Measurements from ENCODE around the gene MPL. TPM values are rescaled to one million over a fixed set of nuclear protein-coding genes. Genes with fewer than 3 reads are reported as not detected.

MPL gene
- total and polyA plus RNA-seq, 11 donors = 0.11 to 0.98 (median 0.48) TPM; not detected in 1

DNA sequence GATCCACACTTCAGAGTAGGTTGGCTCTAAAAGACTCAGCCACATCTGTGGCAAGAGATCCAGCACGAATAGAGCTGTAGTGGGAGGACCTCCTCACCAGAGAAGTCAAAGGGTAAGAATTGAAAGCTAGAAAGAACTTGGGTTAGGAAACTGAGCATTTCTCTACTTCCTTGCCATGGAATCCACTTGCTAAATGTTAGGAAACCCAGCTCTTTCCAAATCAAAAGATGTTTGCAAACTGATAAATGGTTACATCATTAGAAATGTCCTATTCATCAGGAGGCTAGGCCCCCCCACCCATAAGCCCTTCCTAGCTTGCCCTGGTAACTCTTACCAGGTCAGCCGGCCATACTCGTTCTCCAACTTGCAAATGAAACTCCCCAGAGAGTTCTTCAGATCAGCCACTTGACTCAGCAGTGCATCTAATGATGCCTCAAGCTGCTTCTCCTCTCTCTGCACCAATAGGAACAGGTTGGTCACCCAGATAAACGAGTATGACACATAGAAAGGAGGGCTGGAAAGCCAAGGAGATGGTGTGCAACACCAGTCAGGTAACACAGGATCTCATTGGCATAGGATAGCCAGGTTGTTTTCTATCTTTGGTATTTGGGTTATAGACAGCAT is 50.5 kb downstream of the MPL start:
- Histone ChIP-seq H3K4me1 (peaks cover 13 to 32% (median 26%) of the 10 kb centered on the region in 12 donors), H3K27ac (no peak overlapping the region), H3K27me3 (no peaks in the 10 kb centered on the region), H3K36me3 (peaks cover 0 to 50% (median 49%) of the 10 kb centered on the region in 9 donors), H3K4me3 (peak overlapping the region in 7 of 12 donors; percentile 71 to 98 (median 89)), H3K9me3 (no peaks in the 10 kb centered on the region)
- ATAC-seq (no peak), DNase-seq (no peak)
- WGBS, 4 donors = 60 to 64% (median 61%) methylated on average over 4 of the region's 4 CpGs
- intact Hi-C loops (cut with DNase I) = loop anchor here in 7 of 10 donors (2.0 to 10.0 kb wide), 4 partner anchors 19 to 463 kb away; partner anchors contain the start of gene ELOVL1 (in 2 of the 7)
- TF ChIP-seq, protein P1, sequence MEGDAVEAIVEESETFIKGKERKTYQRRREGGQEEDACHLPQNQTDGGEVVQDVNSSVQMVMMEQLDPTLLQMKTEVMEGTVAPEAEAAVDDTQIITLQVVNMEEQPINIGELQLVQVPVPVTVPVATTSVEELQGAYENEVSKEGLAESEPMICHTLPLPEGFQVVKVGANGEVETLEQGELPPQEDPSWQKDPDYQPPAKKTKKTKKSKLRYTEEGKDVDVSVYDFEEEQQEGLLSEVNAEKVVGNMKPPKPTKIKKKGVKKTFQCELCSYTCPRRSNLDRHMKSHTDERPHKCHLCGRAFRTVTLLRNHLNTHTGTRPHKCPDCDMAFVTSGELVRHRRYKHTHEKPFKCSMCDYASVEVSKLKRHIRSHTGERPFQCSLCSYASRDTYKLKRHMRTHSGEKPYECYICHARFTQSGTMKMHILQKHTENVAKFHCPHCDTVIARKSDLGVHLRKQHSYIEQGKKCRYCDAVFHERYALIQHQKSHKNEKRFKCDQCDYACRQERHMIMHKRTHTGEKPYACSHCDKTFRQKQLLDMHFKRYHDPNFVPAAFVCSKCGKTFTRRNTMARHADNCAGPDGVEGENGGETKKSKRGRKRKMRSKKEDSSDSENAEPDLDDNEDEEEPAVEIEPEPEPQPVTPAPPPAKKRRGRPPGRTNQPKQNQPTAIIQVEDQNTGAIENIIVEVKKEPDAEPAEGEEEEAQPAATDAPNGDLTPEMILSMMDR (IDR thresholded peaks at IDR 0.05) = no peak
- no peak for TF ChIP-seq POLR2A (IDR thresholded peaks at IDR 0.05)

DNA sequence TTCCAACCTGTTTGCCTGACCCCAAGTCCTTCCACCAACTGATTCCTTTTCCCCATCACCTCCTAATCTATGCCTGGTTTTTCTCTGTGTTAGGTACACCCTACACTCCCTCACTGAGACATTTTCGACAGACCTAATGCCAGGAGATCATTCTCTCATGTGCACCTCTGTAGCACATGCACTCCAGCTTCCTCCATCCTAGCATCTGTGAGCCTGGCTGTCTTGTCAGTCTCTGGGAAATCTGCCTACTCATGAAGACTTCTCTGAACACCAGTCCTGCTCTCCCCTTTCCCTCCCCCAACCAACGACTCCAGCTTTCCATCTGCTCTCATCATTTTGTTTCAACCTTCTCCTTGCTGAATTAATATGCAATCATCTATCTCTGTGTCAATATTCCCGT is 51.0 kb downstream of the MPL start:
- TF ChIP-seq, protein P1 (IDR thresholded peaks at IDR 0.05) = no peak
- no peak for TF ChIP-seq POLR2A (IDR thresholded peaks at IDR 0.05)
- DNase-seq (no peak), ATAC-seq (no peak)
- H3K9me3 ChIP-seq = no peaks in the 10 kb centered on the region
- intact Hi-C loops (cut with DNase I) = loop anchor here in 7 of 10 donors (2.0 to 10.0 kb wide), 4 partner anchors 20 to 464 kb away; partner anchors contain the start of gene ELOVL1 (in 2 of the 7)
- peak overlapping the region; percentile 51 to 98 (median 84) for H3K4me3 ChIP-seq
- H3K36me3 ChIP-seq = peaks cover 0 to 47% (median 43%) of the 10 kb centered on the region in 9 donors
- WGBS, 4 donors = 48 to 58% (median 50%) methylated on average over 3 of the region's 3 CpGs
- H3K27me3 ChIP-seq = no peaks in the 10 kb centered on the region
- H3K4me1 ChIP-seq = peaks cover 13 to 32% (median 26%) of the 10 kb centered on the region in 12 donors
- H3K27ac ChIP-seq = peak overlapping the region in 4 of 12 donors; percentile 83 to 88 (median 86)

DNA sequence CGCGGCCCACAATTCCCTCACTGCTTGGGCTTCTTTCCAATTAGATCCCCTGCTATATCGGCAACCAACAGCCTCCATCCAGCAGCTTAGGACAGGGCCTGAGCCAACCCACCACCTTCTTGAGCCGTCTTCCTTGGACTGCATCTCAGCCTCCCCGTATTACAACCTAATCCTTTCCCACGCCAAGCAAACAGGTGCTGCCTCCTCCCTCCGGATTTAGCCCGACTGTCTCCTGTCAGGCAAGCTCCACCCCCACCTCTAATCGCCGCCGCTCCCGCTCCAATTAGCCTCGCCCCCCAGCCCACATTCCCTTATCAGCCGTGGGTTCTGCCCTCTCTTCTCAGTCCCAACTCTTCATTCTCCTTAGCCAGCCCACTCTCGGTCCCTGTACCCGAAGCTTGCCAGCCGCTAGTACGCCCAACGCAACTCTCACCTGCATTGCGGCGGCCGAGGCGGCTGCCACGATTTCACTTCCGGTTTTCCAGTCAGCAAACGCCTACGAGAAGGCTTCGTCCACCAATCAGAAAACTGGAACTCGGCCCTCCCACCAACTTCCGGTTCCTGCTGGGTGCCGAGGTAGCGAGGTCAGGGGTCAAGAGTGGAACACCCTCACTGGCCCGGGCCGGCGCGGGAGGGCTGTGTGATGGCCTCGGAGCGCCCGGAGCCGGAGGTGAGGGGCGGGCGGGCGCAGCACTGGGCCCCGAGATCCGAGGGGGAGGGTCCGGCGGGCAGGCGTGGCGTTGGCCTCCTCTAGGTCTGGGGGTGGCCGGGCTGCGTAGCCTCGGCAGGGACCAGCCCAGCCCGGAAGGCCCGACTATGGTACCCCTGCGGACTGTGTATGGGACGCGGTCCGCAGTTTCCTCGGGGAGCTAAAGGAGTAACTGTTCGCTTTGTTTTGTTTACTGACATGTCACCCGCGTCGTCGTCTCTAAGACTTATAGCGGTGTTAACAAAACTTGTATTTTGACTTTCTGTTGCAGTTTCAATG is 52.0 kb downstream of the MPL start, which contains the start of the genes MED8 and SZT2:
Gene MED8, minus strand, starts transcription at position 475 of the 988 bp plus-strand sequence. Its CDS starts 36 bp downstream, at position 439.
Gene SZT2, plus strand, starts transcription at position 574 of the 988 bp plus-strand sequence. Its CDS starts 70 bp downstream, at position 644.
- ATAC-seq = peak; percentile 98 to 99 (median 99)
- H3K36me3 ChIP-seq = peaks cover 0 to 45% (median 33%) of the 10 kb centered on the region in 9 donors
- intact Hi-C loops (cut with DNase I) = loop anchor here in 7 of 10 donors (2.0 to 10.0 kb wide), 4 partner anchors 21 to 465 kb away; partner anchors contain the start of gene ELOVL1 (in 2 of the 7)
- peak; percentile 95 to 97 (median 96) for DNase-seq
- H3K4me3 ChIP-seq = peak within 1 kb of the TSS; percentile 51 to 98 (median 84)
- peak; percentile 15 to 85 for TF ChIP-seq POLR2A (IDR thresholded peaks at IDR 0.05)
- TF ChIP-seq, protein P1 (IDR thresholded peaks at IDR 0.05) = no peak
- H3K27me3 ChIP-seq = no peaks in the 10 kb centered on the region
- H3K9me3 ChIP-seq = no peaks in the 10 kb centered on the region
- H3K4me1 ChIP-seq = peaks cover 13 to 32% (median 26%) of the 10 kb centered on the region in 12 donors
- peak within 1 kb of the TSS; percentile 1 to 89 (median 83) for H3K27ac ChIP-seq
- WGBS, 4 donors = 0% methylated on average over 38 to 65 of the region's 65 CpGs
